Posterior vena cava (tissue), 2 donors: ENCODE data around the gene SP140L. TPM values are rescaled to one million over a fixed set of nuclear protein-coding genes. Genes with fewer than 3 reads are reported as not detected.

Experiments used
- DNase-seq: peaks from one replicate; pipeline ENCODE4 v3.0.0-alpha.2; 2020; ENCODE audit warnings: low spot score
- intact Hi-C, 2 donors: fragments of 100-400 bp; cut with DNase I; formaldehyde crosslinking; loops; one replicate each; pipeline versions ENCODE4 v1.14.1 to v1.14.2; 2022 to 2023
- total RNA-seq, 2 donors: library from RNA; stranded (reverse); fragmentation: NEBNext Ultra II Directional; extraction: Animal tissue kit (Norgen Biotek cat#: 25700); gene quantifications; one replicate each; pipeline ENCODE4 v1.2.1, GENCODE V29; 2021
- donor health status: DM: yes; HTN: yes; CAD: no.
- donor health status: DM: yes; HTN: yes; CAD: no.

The SP140L gene
- total RNA-seq, 2 donors from 2014 or later, result 10.1 to 17.0 TPM

DNA sequence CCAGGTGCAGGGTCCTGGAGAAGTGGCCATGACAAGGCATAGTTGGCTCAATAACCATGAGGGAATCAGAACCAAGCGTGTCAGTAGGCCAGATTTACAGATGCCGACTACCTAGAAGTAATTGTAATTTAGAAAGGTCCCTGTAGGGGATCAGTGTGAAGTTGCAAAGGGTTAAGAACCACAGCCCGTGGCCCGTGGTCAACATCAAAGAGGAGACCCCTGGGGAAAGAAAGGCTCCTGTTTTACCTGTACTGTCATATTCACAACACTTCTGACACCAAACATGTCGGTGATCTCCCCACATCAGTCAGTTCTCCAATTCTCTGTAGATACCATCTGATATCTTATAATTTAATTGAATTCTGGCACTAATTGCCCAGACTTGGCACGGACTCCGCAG lies 120.0 kb downstream of the SP140L start:
- intact Hi-C loops, result no loop called here
- DNase-seq, result no peak

DNA sequence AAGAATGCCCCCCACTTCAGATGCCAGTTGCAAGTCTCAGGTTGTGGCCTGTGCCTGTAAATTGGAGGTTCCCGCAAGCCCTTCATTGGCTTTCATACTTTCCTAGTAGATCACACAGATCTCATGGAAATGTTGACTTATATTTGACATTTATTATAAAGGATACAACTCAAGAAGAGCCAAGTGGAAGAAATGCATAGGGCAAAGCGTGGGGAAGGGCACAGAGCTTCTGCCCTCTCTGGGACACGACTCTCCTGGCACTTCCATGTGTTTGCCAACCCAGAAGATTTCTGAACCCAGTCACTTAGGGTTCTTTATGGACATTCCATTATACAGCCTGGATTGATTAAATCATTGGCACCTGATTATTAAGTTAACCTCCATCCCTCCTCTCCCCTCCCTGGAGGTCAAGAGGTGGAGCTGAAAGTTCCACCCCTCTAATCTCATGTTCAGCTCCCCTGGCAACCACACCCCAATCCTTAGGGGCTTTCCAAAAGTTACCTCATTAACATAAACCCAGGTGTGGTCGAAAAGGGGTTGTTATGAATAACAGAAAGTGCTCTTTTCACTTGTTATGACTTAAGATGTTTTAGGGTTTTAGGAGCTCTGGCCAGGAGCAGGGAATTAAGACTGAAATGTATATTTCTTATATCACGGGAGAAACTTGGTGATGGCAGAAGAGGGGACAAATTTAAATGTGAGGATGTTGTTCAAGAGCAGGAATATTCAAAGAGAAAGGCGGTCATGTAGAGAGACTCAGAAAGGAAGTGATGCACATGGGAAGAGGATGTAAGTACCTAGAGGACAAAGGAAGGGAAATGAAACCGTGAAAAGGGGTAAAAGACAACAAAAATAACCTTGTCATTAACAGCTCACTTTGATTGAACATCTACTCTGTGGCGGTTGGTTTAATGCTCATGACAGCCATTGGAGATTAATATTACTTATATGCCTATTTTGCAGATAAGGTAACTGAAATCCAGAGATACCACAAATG lies 120.8 kb downstream of the SP140L start:
- intact Hi-C loops, result no loop called here
- no peak for DNase-seq

DNA sequence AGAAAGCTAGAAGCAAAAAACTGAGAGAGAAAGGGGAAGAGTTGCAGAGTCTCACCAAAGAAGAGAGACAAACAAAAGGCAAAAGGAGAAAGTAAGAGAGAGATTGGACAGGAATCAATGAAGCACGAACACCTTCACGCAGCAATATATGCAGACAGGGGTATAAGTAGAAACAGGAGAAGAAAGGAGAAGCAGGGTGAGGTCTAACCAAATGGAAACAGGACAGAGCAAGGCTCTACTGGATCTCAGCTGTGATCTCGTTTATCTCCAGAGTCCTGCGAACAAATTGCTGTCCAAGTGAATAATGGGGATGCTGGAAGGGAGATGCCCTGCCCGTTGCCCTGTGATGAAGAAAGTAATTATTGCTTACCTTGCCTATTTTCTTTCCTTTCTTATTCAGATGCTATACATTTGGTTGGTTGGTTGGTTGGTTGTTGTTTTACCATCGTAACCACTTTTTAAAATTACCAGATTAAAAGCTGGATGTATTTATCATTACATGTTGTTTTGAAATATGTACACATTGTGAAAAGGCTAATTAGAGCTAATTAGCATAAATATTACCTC lies 123.0 kb downstream of the SP140L start:
- intact Hi-C loops, result no loop called here
- DNase-seq, result no peak

DNA sequence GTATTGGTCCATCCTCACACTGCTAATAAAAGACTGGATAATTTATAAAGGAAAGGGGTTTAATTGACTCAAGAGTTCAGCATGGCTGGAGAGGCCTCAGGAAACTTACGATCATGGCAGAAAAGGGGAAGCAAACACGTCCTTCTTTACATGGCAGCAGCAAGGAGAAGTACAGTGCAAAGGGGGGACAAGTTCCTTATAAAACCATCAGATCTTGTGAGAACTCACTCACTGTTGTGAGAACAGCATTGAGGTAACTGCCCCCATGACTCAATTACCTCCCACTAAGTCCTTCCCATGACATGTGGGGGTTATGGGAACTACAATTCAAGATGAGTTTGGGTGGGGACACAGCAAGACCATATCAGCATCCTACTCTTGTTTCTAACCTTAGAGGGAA lies 126.0 kb downstream of the SP140L start:
- no peak for DNase-seq
- intact Hi-C loops, result no loop called here

Other genes with a start within 250 kb of the SP140L start
- gene SP110, start 107.2 kb upstream of the SP140L start, total RNA-seq, result 10 to 100 TPM; 20.5 to 21.3 TPM
- 1 to 10 TPM; 2.3 to 4.5 TPM for gene SP140, start 101.5 kb upstream of the SP140L start, total RNA-seq
- 10 to 100 TPM; 87.9 to 90.7 TPM for gene SP100, start 89.0 kb downstream of the SP140L start, total RNA-seq